Ascending aorta (tissue), 2 donors: ENCODE results near the gene SCGB1C2. TPM values are rescaled to one million over a fixed set of nuclear protein-coding genes. Genes with fewer than 3 reads are reported as not detected.
A peak's percentile ranks its signal among the peaks of the same experiment; 100 is the strongest.

ENCODE experiments used
- DNase-seq, 2 donors: peaks; one replicate each; pipeline ENCODE4 v3.0.0-alpha.2; 2019; ENCODE audit warnings: low spot score in 2 of 2
- H3K27ac ChIP-seq, 2 donors: fragments of 200-600 bp; sonication (generic); one replicate each; pipeline ENCODE4 v1.5.1; 2016 to 2017; ENCODE audit warnings: mild to moderate bottlenecking in 1 of 2
- H3K27me3 ChIP-seq: fragments of 200-600 bp; sonication (generic); one replicate; pipeline ENCODE4 v1.5.1; 2017
- H3K36me3 ChIP-seq, 2 donors: fragments of 200-600 bp; sonication (generic); one replicate each; pipeline ENCODE4 v1.5.1; 2016
- H3K4me1 ChIP-seq, 2 donors: fragments of 200-600 bp; sonication (generic); one replicate each; pipeline ENCODE4 v1.5.1; 2016 to 2017; ENCODE audit warnings: mild to moderate bottlenecking in 1 of 2
- H3K4me3 ChIP-seq, 2 donors: fragments of 200-600 bp; sonication (generic); one replicate each; pipeline ENCODE4 v1.5.1; 2016 to 2017; ENCODE audit warnings: mild to moderate bottlenecking in 1 of 2
- H3K9me3 ChIP-seq, 2 donors: fragments of 200-600 bp; sonication (generic); one replicate each; pipeline ENCODE4 v1.5.1; 2016
- CTCF ChIP-seq, 3 experiments: fragments of 200-600 bp in 2 of 3; fragments of 450-650 bp in 1 of 3; sonication (generic) in 2 of 3; IDR thresholded peaks; one replicate each; pipeline ENCODE4 v1.5.1; 2016 to 2019; ENCODE audit warnings: antibody characterized with exemption in 3 of 3, mild to moderate bottlenecking in 1 of 3, moderate library complexity in 1 of 3
- intact Hi-C: fragments of 100-400 bp; cut with DNase I; formaldehyde crosslinking; loops from one replicate; pipeline ENCODE4 v1.15.1; 2023
- total RNA-seq: library from RNA; depleted of rRNA; stranded (reverse); fragments of >200 nt; gene quantifications from one replicate; pipeline ENCODE4 v1.1.0, GENCODE V29; 2016

SCGB1C2 gene
- total RNA-seq, 1 donor from 2014 or later: not detected

- no peak for TF ChIP-seq CTCF (IDR thresholded peaks at IDR 0.05)
- Histone ChIP-seq H3K36me3 (no peaks in the 10 kb centered on the region), H3K27ac (no peak overlapping the region), H3K4me3 (no peak overlapping the region), H3K4me1 (no peaks in the 10 kb centered on the region), H3K27me3 (no peaks in the 10 kb centered on the region), H3K9me3 (no peaks in the 10 kb centered on the region)
- intact Hi-C loops: no loop called here
- DNase-seq: peak in 1 of 2 donors; percentile 22
These were observed 11.9 kb downstream of the SCGB1C2 start for GRCh38 chr17:149231-149630.

GRCh38 chr17:149897-150584 is 12.7 kb downstream of the SCGB1C2 start:
- Histone ChIP-seq H3K4me3 (no peak overlapping the region), H3K4me1 (no peaks in the 10 kb centered on the region), H3K27ac (no peak overlapping the region), H3K27me3 (no peaks in the 10 kb centered on the region), H3K36me3 (no peaks in the 10 kb centered on the region), H3K9me3 (no peaks in the 10 kb centered on the region)
- peak in 1 of 2 donors; percentile 34 for DNase-seq
- intact Hi-C loops: no loop called here
- no peak for TF ChIP-seq CTCF (IDR thresholded peaks at IDR 0.05)

GRCh38 chr17:151004-151403 is 13.6 kb downstream of the SCGB1C2 start:
- TF ChIP-seq CTCF (IDR thresholded peaks at IDR 0.05): no peak
- H3K4me1 ChIP-seq: no peaks in the 10 kb centered on the region
- H3K36me3 ChIP-seq: no peaks in the 10 kb centered on the region
- no peak for DNase-seq
- H3K27me3 ChIP-seq: no peaks in the 10 kb centered on the region
- H3K27ac ChIP-seq: no peak overlapping the region
- H3K4me3 ChIP-seq: no peak overlapping the region
- no peaks in the 10 kb centered on the region for H3K9me3 ChIP-seq
- intact Hi-C loops: no loop called here

- TF ChIP-seq CTCF (IDR thresholded peaks at IDR 0.05): no peak
- H3K9me3 ChIP-seq: no peaks in the 10 kb centered on the region
- H3K36me3 ChIP-seq: no peaks in the 10 kb centered on the region
- no peak overlapping the region for H3K4me3 ChIP-seq
- intact Hi-C loops: no loop called here
- DNase-seq: peak in 1 of 2 donors; percentile 42
- no peak overlapping the region for H3K27ac ChIP-seq
- no peaks in the 10 kb centered on the region for H3K4me1 ChIP-seq
- no peaks in the 10 kb centered on the region for H3K27me3 ChIP-seq
These were observed 14.8 kb downstream of the SCGB1C2 start for GRCh38 chr17:151886-152859.

GRCh38 chr17:152860-153420 is 15.6 kb downstream of the SCGB1C2 start:
- no peak for TF ChIP-seq CTCF (IDR thresholded peaks at IDR 0.05)
- H3K4me1 ChIP-seq: no peaks in the 10 kb centered on the region
- H3K4me3 ChIP-seq: no peak overlapping the region
- H3K9me3 ChIP-seq: no peaks in the 10 kb centered on the region
- intact Hi-C loops: no loop called here
- DNase-seq: peak in 1 of 2 donors; percentile 57
- H3K27me3 ChIP-seq: no peaks in the 10 kb centered on the region
- H3K36me3 ChIP-seq: no peaks in the 10 kb centered on the region
- no peak overlapping the region for H3K27ac ChIP-seq
